Measurements from ENCODE around the gene ABCB6. TPM values are rescaled to one million over a fixed set of nuclear protein-coding genes. Genes with fewer than 3 reads are reported as not detected.
A peak's percentile ranks its signal among the peaks of the same experiment; 100 is the strongest.
"Not testable (repeated sequence)": the region's sequence is repeated elsewhere in the genome, so short reads cannot be mapped to it uniquely, and the experiment has no call there.

ABCB6 gene
- polyA plus RNA-seq, 12 donors, result 28.3 to 42.0 (median 29.6) TPM; not detected in 1

DNA sequence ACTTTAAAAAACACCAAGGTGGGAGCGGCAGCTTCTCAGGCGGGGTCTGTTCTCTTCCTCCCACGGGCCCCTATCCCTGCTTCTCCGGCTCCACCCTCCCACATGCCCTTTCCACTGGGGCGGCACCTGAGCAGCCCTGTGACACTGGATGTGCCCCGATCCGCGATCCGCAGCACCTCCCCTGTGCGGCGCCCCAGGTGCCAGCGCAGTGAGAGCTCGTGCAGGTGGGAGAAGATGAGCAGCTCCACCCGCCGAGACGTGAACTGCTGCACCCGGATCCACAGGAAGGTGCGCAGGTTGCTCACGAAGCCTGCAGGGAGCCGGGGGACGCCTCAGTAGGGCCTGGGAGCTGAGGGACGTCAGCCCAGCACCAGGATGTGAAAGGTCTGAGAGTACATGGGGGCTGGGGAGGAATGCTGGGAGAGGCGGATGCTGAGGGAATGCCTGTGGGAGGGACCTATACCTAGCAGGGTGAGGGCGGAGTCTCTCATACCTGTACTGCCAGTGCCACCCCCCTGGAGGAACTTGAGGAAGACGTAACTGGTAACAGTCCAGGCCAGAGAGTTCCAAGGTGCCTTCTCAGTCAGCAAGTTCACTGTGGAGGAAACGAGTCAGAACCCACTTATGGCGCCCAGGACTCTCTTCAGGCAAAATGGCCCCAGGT is 2.8 kb downstream of the ABCB6 start:
- DNase-seq, result no peak

GRCh38 chr2:219214786-219215185 is 4.0 kb downstream of the ABCB6 start:
- no peak for DNase-seq

DNA sequence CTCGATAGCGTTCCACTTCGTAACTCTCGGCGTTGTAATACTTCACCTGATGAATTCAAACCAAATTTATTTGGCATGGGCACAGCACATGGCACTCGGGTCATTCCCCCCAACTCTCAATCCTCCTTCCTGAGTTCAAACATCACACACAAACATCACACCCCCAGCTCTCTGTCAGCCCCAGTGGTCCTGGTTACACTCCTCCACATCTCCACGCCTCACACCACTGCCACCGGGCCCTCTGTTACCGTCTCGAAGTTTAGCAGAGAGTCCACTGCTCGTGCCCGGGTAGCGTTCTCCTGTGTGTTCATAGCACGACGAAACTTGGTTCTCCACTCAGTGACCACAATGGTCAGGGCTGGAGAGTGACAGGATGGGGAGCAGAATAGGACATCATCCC is 4.6 kb downstream of the ABCB6 start:
- no peak for DNase-seq

DNA sequence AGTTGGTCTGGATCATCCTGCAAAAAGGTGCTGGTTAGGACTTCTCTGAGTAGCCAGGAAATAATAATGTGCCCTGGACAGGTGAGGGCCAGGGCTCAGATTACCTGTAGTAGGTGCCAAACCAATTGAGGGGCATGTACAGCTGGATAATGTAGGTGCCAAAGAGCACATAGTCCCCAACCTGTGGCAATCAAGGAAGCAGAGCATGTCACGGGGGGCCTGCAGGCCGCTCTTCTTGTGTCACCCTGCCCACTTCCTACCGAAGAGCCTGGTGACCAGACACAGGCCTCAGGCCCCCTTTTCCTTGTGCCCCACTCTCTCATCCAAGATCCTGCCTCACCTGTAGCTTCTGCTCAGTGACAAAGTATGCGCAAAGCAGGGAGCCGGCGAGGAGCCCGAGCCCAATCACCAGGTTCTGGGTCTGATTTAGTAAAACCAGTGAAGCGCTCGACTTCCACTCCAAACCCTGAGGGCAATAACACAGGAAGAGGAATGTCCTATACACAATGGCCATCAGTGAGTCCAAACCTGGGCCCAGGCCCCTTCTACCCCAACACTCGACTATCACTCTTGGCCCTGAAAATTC is 5.2 kb downstream of the ABCB6 start:
- DNase-seq, result no peak

DNA sequence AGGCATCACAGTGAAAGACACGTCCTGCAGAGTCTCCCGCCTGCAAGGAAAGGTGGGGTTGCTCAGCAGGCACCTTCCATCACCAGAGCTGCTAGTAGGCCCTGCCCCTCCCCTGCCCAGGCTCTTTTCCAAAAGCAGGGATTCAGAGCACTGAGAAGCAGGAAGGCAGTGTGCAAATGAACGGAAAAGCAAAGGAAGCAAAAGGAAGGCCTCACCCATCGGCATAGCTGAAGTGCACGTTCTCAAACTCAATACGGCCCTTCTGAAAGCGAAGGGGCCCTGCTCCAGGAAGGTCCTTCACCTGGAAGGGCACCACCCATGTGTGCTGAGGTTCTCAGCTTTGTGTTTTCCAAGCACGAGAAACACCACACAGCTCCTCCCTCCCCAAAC is 5.7 kb downstream of the ABCB6 start:
- DNase-seq, result no peak

- no peak for DNase-seq
Measured at GRCh38 chr2:219210886-219211362, 7.8 kb downstream of the ABCB6 start.

DNA sequence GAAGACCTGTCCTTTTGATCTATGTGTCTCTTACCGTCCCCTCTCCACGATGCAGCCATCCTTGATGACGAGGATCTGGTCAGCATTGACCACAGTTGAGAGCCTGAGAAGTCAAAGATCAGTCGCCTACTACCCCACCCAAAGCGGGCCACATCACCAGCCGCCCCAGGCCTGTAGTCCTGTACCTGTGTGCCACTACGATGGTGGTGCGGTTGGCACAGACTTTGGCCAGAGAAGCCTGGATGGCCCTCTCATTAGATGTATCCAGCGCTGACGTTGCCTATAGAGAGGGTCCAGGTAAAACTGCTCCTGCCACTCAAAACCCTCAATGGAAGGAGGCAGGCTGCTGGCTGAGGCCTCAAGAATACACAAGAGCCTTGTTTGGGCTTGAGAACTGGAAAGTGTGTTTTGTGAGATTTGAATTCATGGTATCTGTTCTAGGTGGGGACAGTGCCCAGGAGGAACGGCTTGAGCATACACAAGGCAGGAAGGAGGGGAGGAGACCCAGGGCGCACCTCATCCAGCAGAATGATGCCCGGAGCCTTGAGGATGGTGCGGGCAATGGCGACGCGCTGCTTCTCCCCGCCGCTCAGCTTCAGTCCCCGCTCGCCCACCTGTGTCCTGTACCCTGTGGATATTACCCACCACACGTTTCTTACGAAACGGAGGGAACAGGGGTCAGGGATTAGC is 8.4 kb downstream of the ABCB6 start:
- no peak for DNase-seq

GRCh38 chr2:219209236-219210195 is 9.2 kb downstream of the ABCB6 start:
- DNase-seq, result no peak

DNA sequence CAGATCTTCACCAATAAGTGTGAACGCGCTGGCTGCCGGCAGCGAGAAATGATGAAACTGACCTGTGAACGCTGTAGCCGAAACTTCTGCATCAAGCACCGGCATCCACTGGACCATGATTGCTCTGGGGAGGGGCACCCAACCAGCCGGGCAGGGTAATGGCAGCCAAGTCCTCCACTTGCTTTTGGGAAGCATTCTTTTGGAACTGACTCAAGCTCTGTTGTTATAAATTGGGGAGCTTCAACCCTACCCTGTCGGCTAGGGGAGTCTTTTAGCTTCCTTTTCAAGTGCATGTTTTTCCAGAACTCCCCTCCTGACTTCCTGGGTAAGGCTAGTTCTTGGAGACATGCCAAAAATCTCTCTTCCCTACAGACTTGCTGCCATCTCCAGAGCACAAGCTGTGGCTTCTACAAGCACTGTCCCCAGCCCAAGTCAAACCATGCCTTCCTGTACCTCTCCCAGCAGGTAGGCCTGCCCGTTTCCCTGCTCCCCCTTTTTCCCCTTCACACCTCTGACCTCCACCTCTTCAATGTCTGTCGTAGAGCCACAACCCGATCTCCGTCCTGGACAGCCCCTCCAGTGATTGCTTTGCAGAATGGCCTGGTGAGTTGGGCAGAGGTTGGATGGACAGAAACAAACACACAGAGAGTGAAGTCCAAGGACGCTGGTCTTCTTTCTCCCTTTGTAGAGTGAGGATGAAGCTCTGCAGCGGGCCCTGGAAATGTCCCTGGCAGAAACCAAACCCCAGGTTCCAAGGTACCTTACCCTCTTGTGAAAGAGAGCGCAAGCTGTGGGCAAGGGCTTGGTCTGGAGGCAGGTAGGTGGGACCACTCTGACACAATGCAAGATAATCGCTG is 10.6 kb downstream of the ABCB6 start:
- DNase-seq, result no peak

DNA sequence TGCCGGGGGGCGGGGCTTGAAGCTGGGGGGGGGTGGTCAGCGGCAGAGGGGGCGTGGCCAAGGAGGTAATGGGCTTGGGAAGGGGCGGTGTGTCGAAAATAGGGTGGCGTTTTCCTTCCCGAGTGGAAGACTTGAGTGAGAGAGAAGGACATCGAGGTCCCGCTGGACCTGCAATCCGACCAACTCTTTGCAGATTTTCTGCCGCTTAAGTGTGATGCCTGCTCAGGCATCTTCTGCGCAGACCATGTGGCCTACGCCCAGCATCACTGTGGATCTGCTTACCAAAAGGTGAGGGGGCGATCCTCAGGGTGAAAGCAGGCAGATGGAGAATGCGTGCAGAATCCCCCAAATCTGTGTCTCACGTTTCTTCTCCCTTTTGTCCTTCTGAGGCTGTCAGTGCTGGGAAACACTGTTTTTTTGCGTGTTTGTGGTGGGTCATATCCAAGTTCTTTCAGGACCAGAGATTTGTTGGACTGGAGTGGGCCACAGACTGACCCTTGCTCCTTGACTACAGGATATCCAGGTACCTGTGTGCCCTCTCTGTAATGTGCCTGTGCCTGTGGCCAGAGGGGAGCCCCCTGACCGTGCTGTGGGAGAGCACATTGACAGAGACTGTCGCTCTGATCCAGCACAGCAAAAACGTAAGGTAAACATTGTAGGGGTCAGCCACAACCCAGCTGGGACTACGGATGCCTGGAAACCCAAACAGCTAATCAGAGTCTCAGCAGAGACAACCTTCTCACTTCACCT is 11.4 kb downstream of the ABCB6 start:
- no peak for DNase-seq

DNA sequence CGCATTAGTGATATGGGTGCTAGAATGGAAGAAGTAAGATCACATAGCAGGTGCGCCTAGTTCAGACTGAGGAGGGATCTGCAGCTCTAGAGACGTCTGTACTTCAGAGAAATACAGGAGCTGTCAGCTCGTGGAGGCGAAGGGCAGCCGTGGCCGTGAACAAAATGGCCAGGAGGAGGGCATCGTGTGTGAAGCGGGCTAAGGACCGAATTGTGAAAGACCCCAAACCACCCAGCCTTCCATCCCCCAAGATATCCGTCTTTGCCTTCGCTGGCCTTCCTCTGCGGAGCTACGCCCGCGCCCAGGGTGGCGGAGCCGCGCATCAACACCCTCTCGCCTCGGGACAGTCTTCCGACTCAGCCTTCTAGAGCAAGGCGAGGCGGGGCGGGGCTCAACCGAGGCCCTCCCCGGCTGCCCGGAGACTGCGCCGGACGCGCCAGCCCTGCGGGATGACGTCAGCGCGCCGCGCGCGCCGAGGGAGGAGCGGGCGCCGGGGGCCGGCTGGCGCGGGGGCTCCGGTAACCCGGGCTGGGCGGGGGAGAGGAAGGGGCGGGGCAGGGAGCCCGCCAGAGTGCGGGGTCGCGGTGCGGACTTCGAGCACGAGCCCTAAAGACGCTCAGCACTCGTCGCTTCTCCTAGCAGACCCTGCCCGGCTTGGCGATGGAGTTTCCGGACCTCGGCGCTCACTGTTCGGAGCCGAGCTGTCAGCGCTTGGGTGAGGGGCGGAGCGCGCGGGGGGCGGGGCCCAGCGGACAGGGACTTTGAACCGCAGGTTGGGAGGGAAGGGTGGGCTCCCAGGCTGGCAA is 12.2 kb downstream of the ABCB6 start, which contains the start of gene ZFAND2B:
TSS of gene ZFAND2B (plus strand) at position 455 of the 806 bp plus-strand sequence. CDS start at position 661, 206 bp downstream.
- peak; percentile 95 for DNase-seq

DNA sequence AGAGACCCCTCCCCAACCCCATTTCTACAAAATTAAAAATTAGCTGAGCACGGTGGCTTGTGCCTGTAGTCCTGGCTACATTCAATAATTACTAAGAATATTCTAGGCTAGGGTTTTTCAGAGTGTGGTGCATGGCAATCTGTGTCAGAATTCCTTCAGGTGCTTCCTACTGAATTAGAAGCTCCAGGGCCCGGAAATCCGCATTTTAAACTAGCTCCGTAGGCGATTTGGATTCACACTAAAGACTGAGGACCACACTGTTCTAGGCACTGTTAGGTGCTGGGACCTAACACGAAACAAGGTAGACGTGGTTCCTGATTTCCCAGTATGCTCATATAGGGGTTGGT is 12.8 kb downstream of the ABCB6 start:
- no peak for DNase-seq

GRCh38 chr2:219205165-219205538 is 13.6 kb downstream of the ABCB6 start:
- DNase-seq, result no peak

GRCh38 chr2:219204425-219205164 is 14.2 kb downstream of the ABCB6 start:
- DNase-seq, result no peak

DNA sequence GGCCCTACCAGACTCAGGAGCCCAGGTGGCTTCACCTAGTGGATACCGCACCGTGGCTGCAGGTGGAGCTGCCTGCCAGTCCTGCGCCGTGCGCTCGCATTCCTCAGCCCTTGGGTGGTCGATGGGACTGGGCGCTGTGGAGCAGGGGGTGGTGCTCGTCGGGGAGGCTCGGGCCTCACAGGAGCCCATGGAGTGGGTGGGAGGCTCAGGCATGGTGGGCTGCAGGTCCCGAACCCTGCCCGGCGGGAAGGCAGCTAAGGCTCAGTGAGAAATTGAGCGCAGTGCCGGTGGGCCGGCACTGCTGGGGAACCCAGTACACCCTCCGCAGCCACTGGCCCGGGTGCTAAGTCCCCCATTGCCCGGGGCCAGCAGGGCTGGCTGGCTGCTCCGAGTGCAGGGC is 17.4 kb downstream of the ABCB6 start:
- DNase-seq, result not testable (repeated sequence)

DNA sequence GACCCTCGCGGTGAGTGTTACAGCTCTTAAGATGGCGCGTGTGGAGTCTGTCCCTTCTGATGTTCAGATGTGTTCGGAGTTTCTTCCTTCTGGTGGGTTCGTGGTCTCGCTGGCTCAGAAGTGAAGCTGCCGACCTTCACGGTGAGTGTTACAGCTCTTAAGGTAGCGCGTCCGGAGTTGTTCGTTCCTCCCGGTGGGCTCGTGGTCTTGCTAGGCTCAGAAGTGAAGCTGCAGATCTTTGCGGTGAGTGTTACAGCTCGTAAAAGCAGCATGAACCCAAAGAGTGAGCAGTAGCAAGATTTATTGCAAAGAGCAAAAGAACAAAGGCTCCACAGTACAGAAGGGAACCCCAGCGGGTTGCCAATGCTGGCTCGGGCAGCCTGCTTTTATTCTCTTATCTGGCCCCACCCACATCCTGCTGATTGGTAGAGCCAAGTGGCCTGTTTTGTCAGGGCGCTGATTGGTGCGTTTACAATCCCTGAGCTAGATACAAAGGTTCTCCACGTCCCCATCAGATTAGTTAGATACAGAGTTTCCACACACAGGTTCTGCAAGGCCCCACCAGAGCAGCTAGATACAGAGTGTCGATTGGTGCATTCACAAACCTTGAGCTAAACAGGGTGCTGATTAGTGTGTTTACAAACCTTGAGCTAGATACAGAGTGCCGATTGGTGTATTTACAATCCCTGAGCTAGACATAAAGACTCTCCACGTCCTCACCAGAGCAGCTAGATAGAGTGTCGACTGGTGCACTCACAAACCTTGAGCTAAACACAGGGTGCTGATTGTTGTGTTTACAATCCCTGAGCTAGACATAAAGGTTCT is 18.0 kb downstream of the ABCB6 start:
- not testable (repeated sequence) for DNase-seq

GRCh38 chr2:219199470-219200211 is 19.1 kb downstream of the ABCB6 start:
- no peak for DNase-seq
